ENCODE measurements around the gene RREB1. TPM values are rescaled to one million over a fixed set of nuclear protein-coding genes. Genes with fewer than 3 reads are reported as not detected.

The RREB1 gene
- total and polyA plus RNA-seq, 2 of the 4 experiments (the other 2 are of a cell fraction) = 8.4 to 14.5 TPM

DNA sequence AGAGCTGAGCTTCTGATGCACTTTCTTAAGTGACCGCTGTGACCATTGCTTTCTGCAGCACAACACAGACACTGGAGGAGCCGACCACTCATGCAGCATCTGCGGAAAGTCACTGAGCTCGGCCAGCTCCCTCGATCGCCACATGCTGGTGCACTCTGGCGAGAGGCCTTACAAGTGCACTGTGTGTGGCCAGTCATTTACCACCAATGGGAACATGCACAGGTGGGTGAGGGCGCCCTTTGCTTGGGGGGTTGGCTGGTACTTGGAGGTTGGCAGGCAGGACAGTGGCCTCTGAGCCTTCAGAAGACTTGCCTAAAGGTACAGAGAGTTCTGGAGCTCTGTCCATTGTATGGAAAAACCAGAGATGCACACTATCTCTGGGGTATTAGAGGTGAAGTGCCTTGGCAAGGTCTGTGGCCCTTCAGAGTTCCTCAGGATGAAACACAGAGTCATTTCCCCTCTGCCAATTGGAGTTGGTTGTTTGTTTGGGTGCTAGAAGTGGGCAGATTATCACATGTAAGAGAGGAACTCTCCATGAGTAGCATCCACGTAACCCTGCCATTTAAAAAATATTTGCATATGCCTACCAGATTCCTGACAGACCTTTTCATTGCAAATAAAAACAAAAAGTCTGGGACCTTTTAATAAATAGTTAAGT, 81.5 kb downstream of the RREB1 start:
- DNase-seq (no peak), ATAC-seq (ENCODE audit: low read depth) (no peak)
- no peak overlapping the region for H2AK9ac ChIP-seq (replicated peaks; ENCODE audit: low read depth, low read length, poor library complexity)
- dilution Hi-C loops (cut with HindIII; ENCODE audit: low sequenced_read_pairs, unreplicated experiment) (no loop called here), in situ Hi-C loops (cut with MboI; ENCODE audit: low sequenced_read_pairs) (no loop called here), intact Hi-C loops (cut with micrococcal nuclease) (no loop called here)
- no peaks in the 10 kb centered on the region for H3K27me3 ChIP-seq (ENCODE audit: control insufficient read depth, insufficient read depth, low read length)
- H2AFZ ChIP-seq (replicated peaks; ENCODE audit: low read length, poor library complexity) = no peak overlapping the region
- BruUV-seq (replicated peaks) = no TSS peak
- H3K4ac ChIP-seq (ENCODE audit: low read depth, low read length) = no peak overlapping the region
- no peak overlapping the region for H3K23ac ChIP-seq (ENCODE audit: low read depth, low read length)
- H3K36me3 ChIP-seq (ENCODE audit: control insufficient read depth, insufficient read depth, low read length) = peaks cover 31% of the 10 kb centered on the region
- H4K20me1 ChIP-seq (ENCODE audit: insufficient read depth, low read length) = peaks cover 9% of the 10 kb centered on the region; the same call in 1 of the 2 replicates
- peaks cover 31 to 47% of the 10 kb centered on the region in 2 experiments for H3K79me1 ChIP-seq (ENCODE audit: low read depth in 1 of 2, low read length in 2 of 2)
- H3K9me1 ChIP-seq (ENCODE audit: insufficient read depth, low read length) = peaks cover 12% of the 10 kb centered on the region; the same call in 1 of the 2 replicates
- H2BK5ac ChIP-seq (ENCODE audit: low read depth, low read length, poor library complexity, severe bottlenecking) = no peak overlapping the region
- H3K56ac ChIP-seq (ENCODE audit: extremely low read depth, insufficient read depth, low read length) = no peak overlapping the region
- H3K18ac ChIP-seq (ENCODE audit: low read depth, low read length) = no peak overlapping the region
- TF ChIP-seq, protein P1, sequence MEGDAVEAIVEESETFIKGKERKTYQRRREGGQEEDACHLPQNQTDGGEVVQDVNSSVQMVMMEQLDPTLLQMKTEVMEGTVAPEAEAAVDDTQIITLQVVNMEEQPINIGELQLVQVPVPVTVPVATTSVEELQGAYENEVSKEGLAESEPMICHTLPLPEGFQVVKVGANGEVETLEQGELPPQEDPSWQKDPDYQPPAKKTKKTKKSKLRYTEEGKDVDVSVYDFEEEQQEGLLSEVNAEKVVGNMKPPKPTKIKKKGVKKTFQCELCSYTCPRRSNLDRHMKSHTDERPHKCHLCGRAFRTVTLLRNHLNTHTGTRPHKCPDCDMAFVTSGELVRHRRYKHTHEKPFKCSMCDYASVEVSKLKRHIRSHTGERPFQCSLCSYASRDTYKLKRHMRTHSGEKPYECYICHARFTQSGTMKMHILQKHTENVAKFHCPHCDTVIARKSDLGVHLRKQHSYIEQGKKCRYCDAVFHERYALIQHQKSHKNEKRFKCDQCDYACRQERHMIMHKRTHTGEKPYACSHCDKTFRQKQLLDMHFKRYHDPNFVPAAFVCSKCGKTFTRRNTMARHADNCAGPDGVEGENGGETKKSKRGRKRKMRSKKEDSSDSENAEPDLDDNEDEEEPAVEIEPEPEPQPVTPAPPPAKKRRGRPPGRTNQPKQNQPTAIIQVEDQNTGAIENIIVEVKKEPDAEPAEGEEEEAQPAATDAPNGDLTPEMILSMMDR (conservative IDR thresholded peaks at IDR 0.05; ENCODE audit: low read depth, low read length) = no peak
- TF ChIP-seq NFE2L2 (IDR thresholded peaks at IDR 0.05; ENCODE audit: low read depth, low read length) (no peak), CHD1 (IDR thresholded peaks at IDR 0.05; ENCODE audit: low read depth, low read length) (no peak)
- no peak overlapping the region for H2AK5ac ChIP-seq (ENCODE audit: low read depth, low read length)
- no peak overlapping the region for H4K5ac ChIP-seq (ENCODE audit: low read depth, low read length)
- no peak overlapping the region for H3K4me2 ChIP-seq (ENCODE audit: low read depth, low read length)
- no peak overlapping the region for H4K8ac ChIP-seq (ENCODE audit: low read depth in 2 of 2, low read length in 2 of 2)
- no peak overlapping the region for H2BK15ac ChIP-seq (ENCODE audit: low read depth, low read length)
- H3K9ac ChIP-seq (ENCODE audit: low read depth, low read length) = no peak overlapping the region
- no peak overlapping the region for H3K27ac ChIP-seq (ENCODE audit: insufficient read depth, low read length)
- WGBS, 2 experiments (ENCODE audit: extremely low coverage in 2 of 2, insufficient read length in 1 of 2) = 100% methylated on average over 1 of the region's 9 CpGs; no CpG with 5 or more reads in 1 of the 2 experiments
- H2BK120ac ChIP-seq (ENCODE audit: low read depth, low read length) = no peak overlapping the region
- ChIA-PET POLR2A (ENCODE audit: unreplicated experiment) (no interaction called here), CTCF (no interaction called here)
- no peak overlapping the region for H2BK20ac ChIP-seq (ENCODE audit: low read depth, low read length)
- no peak overlapping the region for H3K4me3 ChIP-seq (ENCODE audit: insufficient read depth, low read depth, low read length)
- H3K9me3 ChIP-seq (ENCODE audit: control insufficient read depth, insufficient read depth, low read length) = no peaks in the 10 kb centered on the region
- H3K14ac ChIP-seq (replicated peaks; ENCODE audit: low read depth, low read length) = no peak overlapping the region
- H4K91ac ChIP-seq (ENCODE audit: insufficient read depth, low read depth, low read length) = no peak overlapping the region
- H3K4me1 ChIP-seq (ENCODE audit: control insufficient read depth, insufficient read depth, low read length) = no peaks in the 10 kb centered on the region
